SU-DHL-6 (cell line): ENCODE data around the gene DAPK2.

Experiments
- H2AFZ ChIP-seq: fragments of 200-600 bp; sonication (generic); 2 replicates; pipeline ENCODE4 v1.6.1; 2014; ENCODE audit warnings: low read depth, mild to moderate bottlenecking, moderate library complexity, mixed read lengths, antibody characterized with exemption, low read length; ENCODE audit not compliant: severe bottlenecking
- H3F3A ChIP-seq: fragments of 200-600 bp; shearing (Covaris generic); 2 replicates; pipeline ENCODE4 v1.6.0; 2016; ENCODE audit warnings: antibody characterized with exemption, mild to moderate bottlenecking; ENCODE audit not compliant: insufficient read depth
- H3K27ac ChIP-seq: fragments of 200-600 bp; sonication (generic); 2 replicates; pipeline ENCODE4 v1.5.1; 2016; ENCODE audit warnings: low read depth, mild to moderate bottlenecking, low read length, moderate library complexity, mixed read lengths
- H3K27me3 ChIP-seq: fragments of 200-600 bp; sonication (generic), shearing (Covaris generic); 2 replicates; pipeline ENCODE4 v1.6.0; 2014; ENCODE audit warnings: mild to moderate bottlenecking, low read length
- H3K36me3 ChIP-seq: fragments of 200-600 bp; sonication (generic); 2 replicates; pipeline ENCODE4 v1.6.1; 2014; ENCODE audit warnings: mild to moderate bottlenecking, low read length, mixed read lengths
- H3K4me2 ChIP-seq: fragments of 300-600, 200-600 bp; shearing (Covaris generic), sonication (generic); 2 replicates; pipeline ENCODE4 v1.6.0; 2014; ENCODE audit warnings: low read length, low read depth, mild to moderate bottlenecking; ENCODE audit not compliant: poor library complexity, severe bottlenecking
- H3K4me3 ChIP-seq: fragments of 200-600 bp; sonication (generic); 2 replicates; pipeline ENCODE4 v1.5.1; 2014; ENCODE audit warnings: antibody characterized with exemption, low read length, mild to moderate bottlenecking, mixed read lengths; ENCODE audit not compliant: insufficient read depth, poor library complexity, severe bottlenecking
- H3K79me2 ChIP-seq: fragments of 200-600 bp; sonication (generic); 2 replicates; pipeline ENCODE4 v1.6.1; 2014; ENCODE audit warnings: mild to moderate bottlenecking, low read length, moderate library complexity; ENCODE audit not compliant: insufficient read depth
- H3K9ac ChIP-seq: fragments of 200-600 bp; sonication (generic); 2 replicates; pipeline ENCODE4 v1.7.0; 2014; ENCODE audit warnings: mild to moderate bottlenecking, low read length
- H3K9me2 ChIP-seq: fragments of 200-600 bp; sonication (generic); replicated peaks from 2 replicates; pipeline ENCODE4 v1.6.1; 2014; ENCODE audit warnings: low read length; ENCODE audit not compliant: insufficient read depth
- H3K9me3 ChIP-seq: fragments of 200-600 bp; sonication (generic); 2 replicates; pipeline ENCODE4 v1.6.1; 2014; ENCODE audit warnings: low read length, mixed read lengths; ENCODE audit not compliant: insufficient read depth
- H4K20me1 ChIP-seq: fragments of 200-600 bp; sonication (generic); 2 replicates; pipeline ENCODE4 v1.6.1; 2014; ENCODE audit warnings: low read depth, mild to moderate bottlenecking, antibody characterized with exemption, low read length, moderate library complexity, mixed read lengths
- CTCF ChIP-seq: fragments of 200-600 bp; sonication (generic); IDR thresholded peaks from one replicate; pipeline ENCODE4 v1.5.1; 2017; ENCODE audit warnings: antibody characterized with exemption, mild to moderate bottlenecking, low read length, moderate library complexity; ENCODE audit not compliant: insufficient read depth, poor library complexity, severe bottlenecking
- EZH2phosphoT487 ChIP-seq: fragments of 200-600 bp; sonication (generic), shearing (Covaris generic); conservative IDR thresholded peaks from 2 replicates; pipeline ENCODE4 v1.6.1; 2018; ENCODE audit warnings: mild to moderate bottlenecking, antibody characterized with exemption, low read length, moderate library complexity, mixed read lengths

DAPK2 gene

DNA sequence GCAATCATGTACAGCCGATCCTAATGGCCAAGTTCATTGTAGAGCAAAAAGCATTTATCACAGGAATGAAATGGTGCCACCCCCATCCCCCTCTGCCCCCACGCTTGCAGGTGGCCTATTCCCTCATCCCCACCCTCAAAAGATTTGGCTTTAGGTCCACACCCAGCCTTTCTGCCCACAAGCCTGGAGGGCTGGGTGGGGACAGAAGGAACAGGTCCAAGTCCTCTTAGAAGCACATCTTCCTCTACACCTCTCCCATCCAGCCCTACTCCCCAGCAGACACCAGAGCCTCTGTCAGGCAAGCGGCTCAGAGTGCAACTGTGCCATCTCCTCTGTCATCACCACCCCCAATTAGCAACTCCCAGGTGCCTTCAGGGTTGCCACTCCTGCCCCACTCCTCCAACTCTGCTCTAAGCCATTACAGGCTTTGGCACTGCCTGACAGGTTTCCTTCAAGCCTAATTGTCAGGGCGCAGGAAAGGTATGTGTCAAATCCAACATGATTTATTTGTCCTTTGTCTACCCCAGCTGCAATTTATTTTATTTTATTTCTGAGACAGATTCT, 49.4 kb downstream of the DAPK2 start:
- no peak overlapping the region for H3K4me2 ChIP-seq
- no peak for TF ChIP-seq EZH2phosphoT487
- TF ChIP-seq CTCF, result no peak
- H3K9ac ChIP-seq, result no peak overlapping the region
- no peaks in the 10 kb centered on the region for H3K36me3 ChIP-seq
- H4K20me1 ChIP-seq, result no peaks in the 10 kb centered on the region
- no peak overlapping the region for H3K27ac ChIP-seq
- H3K4me3 ChIP-seq, result no peak overlapping the region
- H2AFZ ChIP-seq, result no peak overlapping the region
- no peaks in the 10 kb centered on the region for H3K9me3 ChIP-seq
- no peaks in the 10 kb centered on the region for H3K79me2 ChIP-seq
- H3K27me3 ChIP-seq, result no peaks in the 10 kb centered on the region
- no peaks in the 10 kb centered on the region for H3F3A ChIP-seq
- no peaks in the 10 kb centered on the region for H3K9me2 ChIP-seq

DNA sequence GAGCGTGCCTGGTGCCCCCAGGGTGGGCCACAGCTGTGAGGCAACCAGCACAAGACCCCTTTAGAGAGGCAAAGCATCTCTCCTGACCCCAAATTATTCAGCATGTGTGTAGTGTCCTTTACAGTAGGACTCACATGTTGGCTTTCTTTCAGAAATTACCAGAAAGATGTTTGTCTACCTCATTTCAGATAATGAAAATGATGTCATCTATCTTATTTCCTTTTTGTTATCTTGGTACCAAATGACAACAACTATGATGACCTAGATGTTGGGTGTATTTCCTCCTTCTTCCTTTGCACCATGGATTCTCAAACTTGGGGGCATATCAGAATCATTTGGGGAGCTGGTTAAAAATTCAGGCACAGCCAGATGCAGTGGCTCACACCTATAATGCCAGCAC, 50.5 kb downstream of the DAPK2 start:
- H3K9ac ChIP-seq, result no peak overlapping the region
- H3K4me2 ChIP-seq, result no peak overlapping the region
- no peaks in the 10 kb centered on the region for H3K9me3 ChIP-seq
- no peaks in the 10 kb centered on the region for H3K27me3 ChIP-seq
- H3K36me3 ChIP-seq, result no peaks in the 10 kb centered on the region
- H3K27ac ChIP-seq, result no peak overlapping the region
- H3K4me3 ChIP-seq, result no peak overlapping the region
- no peaks in the 10 kb centered on the region for H3F3A ChIP-seq
- H4K20me1 ChIP-seq, result no peaks in the 10 kb centered on the region
- no peaks in the 10 kb centered on the region for H3K9me2 ChIP-seq
- no peak for TF ChIP-seq EZH2phosphoT487
- TF ChIP-seq CTCF, result no peak
- no peaks in the 10 kb centered on the region for H3K79me2 ChIP-seq
- no peak overlapping the region for H2AFZ ChIP-seq

- Histone ChIP-seq H3K36me3 (no peaks in the 10 kb centered on the region), H3K79me2 (no peaks in the 10 kb centered on the region), H3K4me2 (no peak overlapping the region), H2AFZ (no peak overlapping the region), H3K27ac (no peak overlapping the region), H3K9me2 (no peaks in the 10 kb centered on the region), H3F3A (no peaks in the 10 kb centered on the region), H3K9ac (no peak overlapping the region), H4K20me1 (no peaks in the 10 kb centered on the region), H3K9me3 (no peaks in the 10 kb centered on the region), H3K4me3 (no peak overlapping the region), H3K27me3 (no peaks in the 10 kb centered on the region)
- TF ChIP-seq CTCF (no peak), EZH2phosphoT487 (no peak)
Observed at GRCh38 chr15:63994073-63994600, 52.1 kb downstream of the DAPK2 start.
